H9 (cell line): Measurements from ENCODE around the gene KLHDC7B. TPM values are rescaled to one million over a fixed set of nuclear protein-coding genes. Genes with fewer than 3 reads are reported as not detected.
A peak's percentile ranks its signal among the peaks of the same experiment; 100 is the strongest.

Source experiments
- DNase-seq: peaks from one replicate; pipeline ENCODE4 v3.0.0-alpha.2; 2017
- H2AFZ ChIP-seq: one replicate; pipeline ENCODE4 v1.6.1; 2013; ENCODE audit warnings: mild to moderate bottlenecking, low read length, control low read depth, moderate library complexity
- H2AK5ac ChIP-seq: 2 replicates; pipeline ENCODE4 v1.6.1; 2013; ENCODE audit warnings: low read length, control low read depth, mixed read lengths; ENCODE audit not compliant: insufficient read length
- H2BK120ac ChIP-seq: one replicate; pipeline ENCODE4 v1.6.1; 2013; ENCODE audit warnings: low read depth, mild to moderate bottlenecking, low read length, control low read depth, inconsistent platforms; ENCODE audit not compliant: poor library complexity, severe bottlenecking
- H2BK12ac ChIP-seq: 2 replicates; pipeline ENCODE4 v1.6.1; 2013; ENCODE audit warnings: low read length, control low read depth, mixed read lengths, low read depth; ENCODE audit not compliant: insufficient read length
- H2BK15ac ChIP-seq: 2 replicates; pipeline ENCODE4 v1.6.1; 2013; ENCODE audit warnings: low read depth, low read length, control low read depth
- H2BK20ac ChIP-seq: one replicate; pipeline ENCODE4 v1.6.1; 2013; ENCODE audit warnings: low read depth, mild to moderate bottlenecking, low read length, control low read depth, inconsistent platforms; ENCODE audit not compliant: poor library complexity, severe bottlenecking
- H2BK5ac ChIP-seq: 2 replicates; pipeline ENCODE4 v1.6.1; 2013; ENCODE audit warnings: low read length, control low read depth, mixed read lengths; ENCODE audit not compliant: insufficient read length
- H3K14ac ChIP-seq: 2 replicates; pipeline ENCODE4 v1.6.1; 2013; ENCODE audit warnings: low read length, control low read depth; ENCODE audit not compliant: insufficient read depth
- H3K18ac ChIP-seq: 2 replicates; pipeline ENCODE4 v1.6.1; 2013; ENCODE audit warnings: low read depth, mild to moderate bottlenecking, mixed read lengths, low read length, control low read depth; ENCODE audit not compliant: insufficient read length
- H3K23ac ChIP-seq: 2 replicates; pipeline ENCODE4 v1.6.1; 2013; ENCODE audit warnings: low read length, control low read depth, mixed read lengths, low read depth; ENCODE audit not compliant: insufficient read length
- H3K23me2 ChIP-seq: 2 replicates; pipeline ENCODE4 v1.6.1; 2013; ENCODE audit warnings: low read depth, mild to moderate bottlenecking, mixed read lengths, low read length, control low read depth; ENCODE audit not compliant: insufficient read length, poor library complexity, severe bottlenecking
- H3K27ac ChIP-seq: 2 replicates; pipeline ENCODE4 v1.5.1; 2013; ENCODE audit warnings: low read length, control low read depth, mixed read lengths, low read depth; ENCODE audit not compliant: insufficient read length
- H3K27me3 ChIP-seq: 2 replicates; pipeline ENCODE4 v1.6.1; 2013; ENCODE audit warnings: low read length, control low read depth, inconsistent platforms; ENCODE audit not compliant: insufficient read depth
- H3K4ac ChIP-seq: 2 replicates; pipeline ENCODE4 v1.6.1; 2013; ENCODE audit warnings: low read depth, mild to moderate bottlenecking, control low read depth, inconsistent platforms, low read length, moderate library complexity
- H3K4me1 ChIP-seq: 2 replicates; pipeline ENCODE4 v1.6.1; 2013; ENCODE audit warnings: low read length, control low read depth, inconsistent platforms; ENCODE audit not compliant: insufficient read depth
- H3K4me2 ChIP-seq: 2 replicates; pipeline ENCODE4 v1.6.1; 2013; ENCODE audit warnings: low read length, control low read depth, mixed read lengths; ENCODE audit not compliant: insufficient read length, insufficient read depth
- H3K56ac ChIP-seq: 2 replicates; pipeline ENCODE4 v1.6.1; 2013; ENCODE audit warnings: low read depth, mild to moderate bottlenecking, mixed read lengths, low read length, control low read depth; ENCODE audit not compliant: insufficient read length
- H3K79me1 ChIP-seq: 2 replicates; pipeline ENCODE4 v1.6.1; 2013; ENCODE audit warnings: low read depth, mild to moderate bottlenecking, moderate library complexity, low read length, control low read depth, inconsistent platforms; ENCODE audit not compliant: insufficient read depth, poor library complexity, severe bottlenecking
- H3K79me2 ChIP-seq: 2 replicates; pipeline ENCODE4 v1.6.1; 2013; ENCODE audit warnings: low read length, control low read depth, inconsistent platforms; ENCODE audit not compliant: insufficient read depth
- H3K9ac ChIP-seq: 2 replicates; pipeline ENCODE4 v1.6.1; 2013; ENCODE audit warnings: low read length, control low read depth, mixed read lengths; ENCODE audit not compliant: insufficient read length; ENCODE audit errors: extremely low read depth
- H3K9me3 ChIP-seq: one replicate; pipeline ENCODE4 v1.6.1; 2013; ENCODE audit warnings: low read depth, low read length, inconsistent platforms; ENCODE audit not compliant: control insufficient read depth
- H3T11ph ChIP-seq: one replicate; pipeline ENCODE4 v1.6.1; 2013; ENCODE audit warnings: mild to moderate bottlenecking, low read length, control low read depth, inconsistent platforms
- H4K20me1 ChIP-seq: one replicate; pipeline ENCODE4 v1.6.1; 2013; ENCODE audit not compliant: control insufficient read depth, insufficient read length, insufficient read depth
- H4K5ac ChIP-seq: 2 replicates; pipeline ENCODE4 v1.6.1; 2013; ENCODE audit warnings: low read depth, mild to moderate bottlenecking, mixed read lengths, low read length, control low read depth; ENCODE audit not compliant: insufficient read length
- H4K8ac ChIP-seq: replicated peaks from 2 replicates; pipeline ENCODE4 v1.6.1; 2013; ENCODE audit warnings: low read length, control low read depth, mixed read lengths, low read depth; ENCODE audit not compliant: insufficient read length
- H4K91ac ChIP-seq: 2 replicates; pipeline ENCODE4 v1.6.1; 2013; ENCODE audit warnings: low read depth, mild to moderate bottlenecking, moderate library complexity, mixed read lengths, low read length, control low read depth; ENCODE audit not compliant: insufficient read length
- H3K27ac Mint-ChIP-seq, 3 experiments: 2 replicates in 2 of 3; 3 replicates in 1 of 3; pipeline ENCODE4 v1.8.0; 2020 to 2021; ENCODE audit warnings: mixed read lengths in 3 of 3, mild to moderate bottlenecking in 1 of 3, moderate library complexity in 1 of 3
- H3K27me3 Mint-ChIP-seq: 2 replicates; pipeline ENCODE4 v1.8.0; 2021; ENCODE audit warnings: low read depth, mild to moderate bottlenecking, moderate library complexity, mixed read lengths
- H3K36me3 Mint-ChIP-seq, 3 experiments: 2 replicates in 2 of 3; 3 replicates in 1 of 3; pipeline ENCODE4 v1.8.0; 2020 to 2021; ENCODE audit warnings: low read depth in 3 of 3, mixed read lengths in 3 of 3; ENCODE audit not compliant: insufficient read depth in 1 of 3
- H3K4me1 Mint-ChIP-seq, 2 experiments: 2 replicates each; pipeline ENCODE4 v1.8.0; 2020; ENCODE audit warnings: mixed read lengths in 2 of 2
- H3K4me3 Mint-ChIP-seq, 2 experiments: 2 replicates in 1 of 2; 3 replicates in 1 of 2; pipeline ENCODE4 v1.8.0; 2020 to 2021; ENCODE audit warnings: mild to moderate bottlenecking in 2 of 2, mixed read lengths in 2 of 2, moderate library complexity in 1 of 2
- H3K9me3 Mint-ChIP-seq, 2 experiments: 2 replicates in 1 of 2; 3 replicates in 1 of 2; pipeline ENCODE4 v1.8.0; 2020; ENCODE audit warnings: mild to moderate bottlenecking in 2 of 2, mixed read lengths in 2 of 2, moderate library complexity in 1 of 2
- CTCF ChIP-seq: fragments of 200-600 bp; sonication (generic); conservative IDR thresholded peaks from 3 replicates; pipeline ENCODE4 v1.8.0; 2021; ENCODE audit warnings: antibody characterized with exemption, mild to moderate bottlenecking
- WGBS: extraction: QIAGEN DNeasy Blood & Tissue Kit; methylation state at CpG from one replicate; pipeline ENCODE4 v1.1.7; 2013; ENCODE audit warnings: missing lambda C conversion rate, low lambda C conversion rate, mixed read lengths; ENCODE audit not compliant: insufficient read length; ENCODE audit errors: extremely low coverage; 5-methylcytosine and 5-hydroxymethylcytosine counted together
- total RNA-seq: library from RNA; stranded (reverse); gene quantifications from 2 replicates; pipeline ENCODE4 v1.2.1, GENCODE V29; 2021

Gene KLHDC7B
- total RNA-seq, 1 experiment from 2014 or later, result not detected

- no peaks in the 10 kb centered on the region for H3K27me3 Mint-ChIP-seq
- no peak overlapping the region for H2BK20ac ChIP-seq
- H3K4me1 Mint-ChIP-seq, result peaks cover 2 to 5% of the 10 kb centered on the region in 2 experiments
- H4K8ac ChIP-seq, result no peak overlapping the region
- H3K18ac ChIP-seq, result no peak overlapping the region
- no peak overlapping the region for H2BK15ac ChIP-seq
- no peak overlapping the region for H4K91ac ChIP-seq
- 0 out of 3 replicates have a peak, but pooled peaks have one; percentile 18 for TF ChIP-seq CTCF
- H3K79me2 ChIP-seq, result peaks cover under 1% of the 10 kb centered on the region; the same call in 1 of the 2 replicates
- no peak overlapping the region for H2AFZ ChIP-seq
- H4K5ac ChIP-seq, result no peak overlapping the region
- H3K4me1 ChIP-seq, result no peaks in the 10 kb centered on the region
- H3K9me3 ChIP-seq, result no peaks in the 10 kb centered on the region
- H3K4ac ChIP-seq, result no peak overlapping the region
- H3K27ac Mint-ChIP-seq, result no peak overlapping the region
- peak; percentile 34 for DNase-seq
- no peak overlapping the region for H2BK120ac ChIP-seq
- no peak overlapping the region for H2BK5ac ChIP-seq
- no peaks in the 10 kb centered on the region for H3K9me3 Mint-ChIP-seq
- no peak overlapping the region for H2BK12ac ChIP-seq
- no CpG with 5 or more reads among the region's 26 CpGs for WGBS
- H3K4me3 Mint-ChIP-seq, result no peak overlapping the region
- no peaks in the 10 kb centered on the region for H4K20me1 ChIP-seq
- H3K23ac ChIP-seq, result no peak overlapping the region
- H3K27ac ChIP-seq, result no peak overlapping the region
- H3K27me3 ChIP-seq, result no peaks in the 10 kb centered on the region
- no peak overlapping the region for H3T11ph ChIP-seq
- H3K79me1 ChIP-seq, result peaks cover under 1% of the 10 kb centered on the region
- no peak overlapping the region for H2AK5ac ChIP-seq
- no peak overlapping the region for H3K4me2 ChIP-seq
- peaks cover 10% of the 10 kb centered on the region for H3K23me2 ChIP-seq
- H3K56ac ChIP-seq, result no peak overlapping the region
- H3K36me3 Mint-ChIP-seq, result peaks cover 0 to 3% (median 0%) of the 10 kb centered on the region in 3 experiments; a peak in 2 of 7 replicates
- H3K9ac ChIP-seq, result no peak overlapping the region
- no peak overlapping the region for H3K14ac ChIP-seq
Measured at GRCh38 chr22:50503475-50504145, 42.1 kb upstream of the KLHDC7B start.
